ENCODE data around the gene NIT1.
A peak's percentile ranks its signal among the peaks of the same experiment; 100 is the strongest.

Gene NIT1

DNA sequence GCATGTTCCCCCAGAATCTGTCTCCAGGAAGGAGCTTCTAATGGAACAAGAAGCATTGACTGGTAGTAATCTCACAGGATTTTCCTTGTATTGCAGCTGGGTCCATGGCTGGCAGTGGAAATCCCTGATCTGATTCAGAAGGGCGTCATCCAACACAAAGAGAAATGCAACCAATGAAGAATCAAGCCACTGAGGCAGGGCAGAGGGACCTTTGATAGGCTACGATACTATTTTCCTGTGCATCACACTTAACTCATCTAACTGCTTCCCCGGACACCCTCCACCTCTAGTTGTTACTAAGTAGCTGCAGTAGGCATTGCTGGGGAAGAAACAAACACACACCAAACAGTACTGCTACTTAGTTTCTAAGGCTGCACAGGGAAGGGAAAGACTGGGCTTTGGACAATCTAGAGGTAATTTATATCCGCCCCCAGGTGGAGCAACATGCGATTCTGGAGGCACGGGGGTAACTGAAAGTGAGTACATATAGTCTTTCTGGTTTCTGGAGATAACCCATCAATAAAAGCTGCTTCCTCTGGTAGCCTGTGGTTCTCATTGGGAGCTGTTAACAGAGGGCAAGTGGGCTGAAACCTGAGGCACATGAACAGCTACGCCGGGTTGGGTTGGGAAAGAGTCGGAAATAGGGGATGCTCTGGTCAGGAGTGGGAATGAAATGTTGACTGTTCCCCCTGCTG lies 40.6 kb downstream of the NIT1 start:
- no peak for DNase-seq

DNA sequence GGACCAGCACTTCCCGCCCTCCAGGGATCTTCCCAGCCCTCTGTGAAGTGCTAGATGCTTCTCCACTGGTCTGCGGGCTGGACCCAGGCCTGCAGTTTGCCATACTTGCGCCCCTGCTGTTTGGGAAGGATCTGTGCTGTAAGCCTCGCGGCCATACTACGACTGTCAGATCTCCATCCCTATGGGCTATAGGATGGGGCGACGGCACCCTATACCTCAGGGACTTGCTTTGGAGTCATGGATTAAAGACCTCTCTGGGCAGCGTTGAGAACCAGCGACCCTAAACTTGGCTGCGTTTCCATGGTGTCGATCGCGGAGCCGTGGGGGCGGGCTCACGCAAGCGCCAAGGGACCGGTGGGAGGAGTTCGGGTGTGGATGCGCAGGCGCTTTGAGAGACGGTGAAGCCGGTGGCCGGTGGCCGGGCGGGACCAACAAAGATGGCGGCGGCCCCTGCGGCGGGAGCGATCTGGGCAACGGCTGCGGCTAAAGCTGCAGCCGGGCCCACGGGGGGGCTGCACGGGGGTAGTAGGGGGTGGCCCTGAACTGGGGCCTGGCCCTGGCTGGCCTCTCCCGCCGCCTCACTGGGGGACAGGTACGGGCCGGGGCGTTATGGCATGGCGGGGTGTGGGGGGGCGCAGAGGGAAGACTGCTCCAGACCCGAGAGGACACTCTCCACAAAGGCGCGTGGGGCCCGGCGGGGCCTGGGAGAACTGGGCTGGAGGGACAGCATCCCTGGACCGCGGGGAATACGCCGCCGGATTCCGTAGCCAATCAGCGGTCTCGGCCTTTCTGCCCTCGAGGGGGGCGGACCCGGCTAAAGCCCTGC lies 41.4 kb downstream of the NIT1 start, which contains the start of gene USP21:
Gene USP21, plus strand, starts transcription at position 414 of the 826 bp plus-strand sequence. CDS start 1,141 bp downstream, outside the sequence.
- peak; percentile 79 for DNase-seq

DNA sequence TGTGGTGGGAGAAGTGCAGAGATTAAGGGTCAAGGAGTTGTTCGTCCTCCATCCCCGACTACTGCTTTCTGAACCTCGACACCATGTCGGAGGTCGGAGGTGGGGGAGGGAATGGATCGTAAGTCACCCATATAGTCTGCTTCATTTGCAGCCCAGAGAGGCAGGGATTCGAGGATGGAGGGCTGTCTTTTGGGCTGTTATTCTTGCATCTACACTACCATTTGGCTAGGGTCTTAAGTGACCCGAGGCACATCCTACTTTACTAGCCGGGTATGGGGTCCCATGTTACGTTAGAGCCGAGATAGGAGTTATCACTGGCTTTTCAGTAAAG lies 42.0 kb downstream of the NIT1 start:
- no peak for DNase-seq

DNA sequence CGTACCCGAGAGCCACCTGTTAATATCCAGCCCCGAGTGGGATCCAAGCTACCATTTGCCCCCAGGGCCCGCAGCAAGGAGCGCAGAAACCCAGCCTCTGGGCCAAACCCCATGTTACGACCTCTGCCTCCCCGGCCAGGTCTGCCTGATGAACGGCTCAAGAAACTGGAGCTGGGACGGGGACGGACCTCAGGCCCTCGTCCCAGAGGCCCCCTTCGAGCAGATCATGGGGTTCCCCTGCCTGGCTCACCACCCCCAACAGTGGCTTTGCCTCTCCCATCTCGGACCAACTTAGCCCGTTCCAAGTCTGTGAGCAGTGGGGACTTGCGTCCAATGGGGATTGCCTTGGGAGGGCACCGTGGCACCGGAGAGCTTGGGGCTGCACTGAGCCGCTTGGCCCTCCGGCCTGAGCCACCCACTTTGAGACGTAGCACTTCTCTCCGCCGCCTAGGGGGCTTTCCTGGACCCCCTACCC lies 42.8 kb downstream of the NIT1 start:
- DNase-seq = no peak

DNA sequence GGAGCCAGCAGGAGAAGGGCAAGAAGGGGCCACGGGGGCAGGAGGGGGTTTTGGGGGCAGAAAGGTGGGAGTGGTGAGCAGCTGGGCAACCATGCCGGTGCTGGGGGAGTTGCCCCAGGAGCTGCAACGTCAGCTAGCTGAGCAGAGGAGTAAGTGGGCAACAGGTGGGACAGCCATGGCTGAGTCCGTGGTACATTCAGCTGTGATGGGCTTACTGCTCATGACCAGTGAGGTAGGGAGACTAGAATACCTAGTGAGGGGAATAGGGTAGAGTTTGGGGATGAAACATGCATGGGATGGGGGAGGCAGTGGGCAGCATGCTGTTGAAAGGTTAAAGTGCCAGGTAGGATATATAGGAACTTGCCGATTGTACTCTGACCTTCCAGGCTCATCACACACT lies 43.7 kb downstream of the NIT1 start:
- no peak for DNase-seq

GRCh38 chr1:161162052-161162451 lies 44.1 kb downstream of the NIT1 start:
- no peak for DNase-seq

DNA sequence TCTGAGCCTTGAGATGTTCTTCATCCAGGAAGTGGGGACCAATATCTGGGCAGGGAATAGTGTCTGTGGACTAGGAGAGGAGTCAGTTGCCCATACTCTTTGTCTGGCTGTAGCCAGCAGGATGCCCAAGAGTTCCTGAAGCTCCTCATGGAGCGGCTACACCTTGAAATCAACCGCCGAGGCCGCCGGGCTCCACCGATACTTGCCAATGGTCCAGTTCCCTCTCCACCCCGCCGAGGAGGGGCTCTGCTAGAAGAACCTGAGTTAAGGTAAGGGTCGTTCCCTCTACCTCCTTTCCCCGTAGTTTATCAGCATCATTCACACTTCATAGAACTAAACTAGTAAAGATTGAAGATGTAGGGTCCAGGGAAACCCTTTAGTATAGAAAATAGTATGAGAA lies 44.9 kb downstream of the NIT1 start:
- no peak for DNase-seq

DNA sequence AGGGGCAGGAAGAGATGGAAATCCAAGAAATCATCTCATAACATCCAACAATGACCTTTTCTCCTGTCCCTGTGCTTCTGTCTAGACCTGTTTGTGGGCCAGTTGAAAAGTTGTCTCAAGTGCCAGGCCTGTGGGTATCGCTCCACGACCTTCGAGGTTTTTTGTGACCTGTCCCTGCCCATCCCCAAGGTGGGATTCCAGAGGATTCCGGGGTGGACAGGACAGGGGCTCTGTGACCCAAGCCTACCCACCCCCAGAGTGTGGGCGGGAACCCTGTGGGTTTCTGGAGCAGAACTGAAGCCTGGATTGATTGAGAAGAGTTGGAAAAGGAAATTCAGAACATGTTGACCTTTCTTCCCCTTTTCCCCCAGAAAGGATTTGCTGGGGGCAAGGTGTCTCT lies 45.9 kb downstream of the NIT1 start:
- no peak for DNase-seq

DNA sequence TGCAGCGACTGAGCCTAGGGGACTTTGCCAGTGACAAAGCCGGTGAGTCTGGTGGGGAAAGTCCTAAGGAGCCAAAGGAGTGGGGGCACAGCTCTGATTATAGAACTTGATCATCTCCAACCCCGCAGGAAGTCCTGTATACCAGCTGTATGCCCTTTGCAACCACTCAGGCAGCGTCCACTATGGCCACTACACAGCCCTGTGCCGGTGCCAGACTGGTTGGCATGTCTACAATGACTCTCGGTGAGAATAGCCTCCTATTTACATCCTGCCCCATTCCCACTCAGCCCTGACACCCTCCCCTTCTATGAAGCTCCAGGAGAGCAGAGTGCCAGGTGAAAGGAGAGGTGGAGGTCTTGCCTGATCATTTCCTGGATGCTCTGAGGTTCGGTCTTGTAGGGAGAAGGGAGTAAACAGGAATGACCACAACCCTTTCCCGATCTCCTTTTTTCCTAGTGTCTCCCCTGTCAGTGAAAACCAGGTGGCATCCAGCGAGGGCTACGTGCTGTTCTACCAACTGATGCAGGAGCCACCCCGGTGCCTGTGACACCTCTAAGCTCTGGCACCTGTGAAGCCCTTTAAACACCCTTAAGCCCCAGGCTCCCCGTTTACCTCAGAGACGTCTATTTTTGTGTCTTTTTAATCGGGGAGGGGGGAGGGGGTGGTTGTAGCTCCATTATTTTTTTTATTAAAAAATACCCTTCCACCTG lies 47.2 kb downstream of the NIT1 start:
- no peak for DNase-seq

- peak; percentile 96 for DNase-seq
Observed at GRCh38 chr1:161165742-161166668, 48.1 kb downstream of the NIT1 start, which contains the start of gene PPOX. Gene PPOX (plus strand): TSS chr1:161166426. CDS start chr1:161166848, 422 bp downstream.

DNA sequence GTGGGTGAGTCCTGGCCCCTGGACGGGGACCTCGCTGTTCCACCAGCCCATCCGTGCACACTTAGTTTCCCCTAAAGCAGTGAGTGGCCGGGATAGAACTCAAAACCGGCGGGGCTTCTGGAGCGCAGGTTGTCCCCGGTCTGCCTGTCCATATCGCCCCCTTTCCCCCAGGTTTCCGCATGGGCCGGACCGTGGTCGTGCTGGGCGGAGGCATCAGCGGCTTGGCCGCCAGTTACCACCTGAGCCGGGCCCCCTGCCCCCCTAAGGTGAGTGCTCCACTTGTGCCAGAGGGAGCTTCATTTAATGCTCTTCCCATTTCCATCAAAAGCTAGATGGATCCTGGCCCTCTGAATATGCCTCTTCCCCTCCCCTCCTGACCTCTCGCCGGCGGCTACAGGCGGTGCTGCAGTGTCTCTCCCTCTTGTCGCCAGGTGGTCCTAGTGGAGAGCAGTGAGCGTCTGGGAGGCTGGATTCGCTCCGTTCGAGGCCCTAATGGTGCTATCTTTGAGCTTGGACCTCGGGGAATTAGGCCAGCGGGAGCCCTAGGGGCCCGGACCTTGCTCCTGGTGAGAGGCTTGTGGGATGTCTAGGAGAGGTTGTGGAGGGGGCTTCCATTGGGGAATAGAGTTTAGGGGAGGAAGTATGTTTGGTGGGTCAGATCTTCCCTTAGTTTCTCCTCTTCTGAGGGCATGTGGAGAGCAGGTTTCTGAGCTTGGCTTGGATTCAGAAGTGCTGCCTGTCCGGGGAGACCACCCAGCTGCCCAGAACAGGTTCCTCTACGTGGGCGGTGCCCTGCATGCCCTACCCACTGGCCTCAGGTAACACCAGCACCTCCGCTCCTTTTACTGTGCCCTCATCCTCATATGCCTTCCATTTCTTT lies 49.0 kb downstream of the NIT1 start:
- no peak for DNase-seq

DNA sequence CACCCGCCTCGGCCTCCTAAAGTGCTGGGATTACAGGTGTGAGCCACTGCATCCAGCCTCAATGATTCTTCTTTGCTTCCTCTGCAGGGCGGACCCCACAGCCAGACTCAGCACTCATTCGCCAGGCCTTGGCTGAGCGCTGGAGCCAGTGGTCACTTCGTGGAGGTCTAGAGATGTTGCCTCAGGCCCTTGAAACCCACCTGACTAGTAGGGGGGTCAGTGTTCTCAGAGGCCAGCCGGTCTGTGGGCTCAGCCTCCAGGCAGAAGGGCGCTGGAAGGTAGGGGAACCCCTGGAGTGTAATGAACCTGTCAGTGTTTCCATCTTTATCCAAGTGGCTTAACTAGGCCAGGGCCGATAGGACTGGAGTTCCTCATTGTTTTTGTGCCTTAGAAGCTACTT lies 51.0 kb downstream of the NIT1 start:
- DNase-seq = no peak
